ENCODE results near the gene IRX5. TPM values are rescaled to one million over a fixed set of nuclear protein-coding genes. Genes with fewer than 3 reads are reported as not detected.

IRX5 gene
- total RNA-seq = 1.3 TPM in 1 of 2 replicates, not detected in the other

DNA sequence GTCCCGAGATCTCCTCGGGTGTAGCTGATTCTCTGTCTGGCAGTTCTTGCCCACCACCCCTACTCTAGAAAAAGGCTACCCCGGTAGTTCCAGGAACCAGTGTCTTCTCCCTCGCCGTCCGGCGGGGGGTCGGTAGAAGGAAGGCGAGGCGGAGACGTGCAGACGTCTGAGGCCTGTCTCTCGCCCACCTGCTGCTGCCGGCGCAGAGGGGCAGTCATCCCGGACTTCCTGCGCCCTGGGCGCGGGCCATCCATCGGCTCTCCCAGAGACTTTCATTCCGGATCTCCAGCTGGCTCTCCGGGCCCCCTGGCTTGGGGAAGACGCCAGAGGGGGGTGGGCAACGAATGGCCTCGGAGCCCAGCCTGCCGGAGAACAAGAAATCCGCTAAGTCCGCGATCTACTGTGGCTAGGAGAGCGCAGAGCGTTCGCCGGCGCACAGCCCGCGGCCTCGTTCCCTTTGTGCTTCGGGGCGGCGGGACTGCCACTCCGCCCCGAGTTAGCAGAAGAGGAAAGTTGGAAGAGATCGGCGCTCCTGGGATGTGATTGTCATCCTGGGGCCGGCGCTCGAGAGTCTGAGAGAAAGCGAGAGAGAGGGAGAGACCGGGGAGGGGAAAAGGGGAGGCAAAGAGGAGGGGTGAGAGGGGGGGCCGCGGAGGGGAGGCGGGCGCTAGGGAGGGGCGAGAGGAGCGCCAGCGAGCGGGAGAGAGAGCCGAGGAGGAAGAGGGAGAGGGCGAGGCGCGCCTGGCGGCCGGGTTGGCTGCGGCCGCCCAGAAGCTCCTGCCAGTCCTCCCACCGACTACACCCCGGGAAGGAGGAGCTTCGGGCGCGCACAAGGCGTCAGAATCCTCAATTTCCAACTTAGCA, at the start of gene IRX5:
Gene IRX5 (plus strand): TSS at position 861 of the 864 bp plus-strand sequence. CDS start 334 bp downstream, outside the sequence.

